Kidney capillary endothelial cell (primary cell): ENCODE data around the gene RCHY1.
"Not testable (repeated sequence)": the region's sequence is repeated elsewhere in the genome, so short reads cannot be mapped to it uniquely, and the experiment has no call there.

Experiments
- DNase-seq: peaks from one replicate; pipeline ENCODE4 v3.0.0-alpha.2; 2018; ENCODE audit warnings: low spot score

The RCHY1 gene

DNA sequence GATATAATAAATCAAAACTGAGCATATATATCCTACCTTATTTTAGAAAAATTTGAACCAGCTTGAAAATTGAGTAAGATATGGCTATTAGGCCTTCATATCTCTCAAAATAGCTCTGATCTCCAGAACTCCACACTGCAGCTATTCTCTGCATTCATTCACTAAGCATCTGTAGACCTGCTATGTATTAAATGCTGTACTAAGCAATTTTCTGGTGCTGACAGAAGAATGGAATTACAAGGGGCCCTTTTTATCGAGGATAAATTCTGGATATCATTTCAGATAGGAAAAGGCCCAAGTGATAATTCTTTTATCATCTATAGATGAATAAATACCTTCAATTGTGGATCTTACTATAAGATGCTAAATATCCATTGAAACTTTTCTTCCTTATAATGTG lies 1.9 kb upstream of the RCHY1 start:
- no peak for DNase-seq

DNA sequence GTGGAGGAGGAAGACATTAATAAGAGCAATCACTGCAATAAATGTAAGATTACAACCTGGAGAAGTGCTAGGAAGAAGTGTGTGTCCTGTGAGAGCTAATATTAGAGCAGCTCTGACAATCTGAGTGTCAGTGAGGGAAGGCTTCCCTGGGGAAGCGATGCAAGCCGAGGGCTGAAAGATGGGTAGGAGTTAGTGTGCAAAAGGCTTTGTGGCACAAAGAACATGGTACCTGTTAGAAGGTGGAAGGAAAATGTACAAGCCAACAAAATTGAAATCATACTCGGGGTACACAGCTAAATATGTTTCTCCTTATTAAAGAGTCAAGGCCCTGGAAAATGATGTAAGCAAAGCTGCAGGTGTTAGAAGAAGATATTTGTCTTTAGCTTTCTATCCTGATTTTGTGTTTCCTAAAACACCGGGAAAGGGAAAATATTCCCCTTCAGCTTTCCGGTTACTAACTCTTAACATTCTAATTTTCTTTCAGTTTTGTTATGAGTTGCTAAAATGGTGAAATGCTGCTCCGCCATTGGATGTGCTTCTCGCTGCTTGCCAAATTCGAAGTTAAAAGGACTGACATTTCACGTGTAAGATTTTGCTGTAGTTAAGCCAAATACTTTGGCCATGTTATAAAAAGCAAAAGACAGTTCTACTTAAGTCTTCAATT lies 878 bp upstream of the RCHY1 start:
- DNase-seq, result no peak

DNA sequence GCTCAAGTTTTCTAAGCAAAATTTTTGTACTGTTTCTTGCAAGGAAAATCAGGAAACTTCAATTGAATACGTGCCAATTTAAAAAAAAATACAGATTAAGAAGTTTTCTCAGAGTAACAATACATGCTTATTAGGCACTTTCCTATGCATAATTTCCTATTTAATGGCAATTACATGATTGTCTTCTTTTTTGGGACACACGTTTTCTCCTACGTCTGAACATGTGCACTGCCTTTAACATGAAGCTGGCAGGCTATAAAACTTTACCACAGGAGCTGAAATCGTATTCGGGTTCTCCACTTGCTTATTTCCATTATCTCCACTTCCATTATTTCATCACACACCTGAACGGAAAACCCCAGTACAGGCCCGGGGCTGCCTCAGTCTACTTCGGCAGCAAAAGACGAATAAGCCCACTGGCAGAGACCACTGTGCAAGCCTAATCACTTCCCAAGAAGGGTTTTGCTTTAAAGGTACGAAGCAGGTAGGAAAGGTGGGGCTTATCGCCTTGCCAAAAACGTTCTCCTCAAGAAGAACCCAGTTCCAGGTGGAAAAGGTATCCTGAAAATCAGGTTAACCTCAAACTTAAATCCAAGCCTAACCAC lies 575 bp downstream of the RCHY1 start:
- peak; percentile 9 for DNase-seq

GRCh38 chr4:75512386-75513211 lies 1.6 kb downstream of the RCHY1 start:
- peak; percentile 44 for DNase-seq

DNA sequence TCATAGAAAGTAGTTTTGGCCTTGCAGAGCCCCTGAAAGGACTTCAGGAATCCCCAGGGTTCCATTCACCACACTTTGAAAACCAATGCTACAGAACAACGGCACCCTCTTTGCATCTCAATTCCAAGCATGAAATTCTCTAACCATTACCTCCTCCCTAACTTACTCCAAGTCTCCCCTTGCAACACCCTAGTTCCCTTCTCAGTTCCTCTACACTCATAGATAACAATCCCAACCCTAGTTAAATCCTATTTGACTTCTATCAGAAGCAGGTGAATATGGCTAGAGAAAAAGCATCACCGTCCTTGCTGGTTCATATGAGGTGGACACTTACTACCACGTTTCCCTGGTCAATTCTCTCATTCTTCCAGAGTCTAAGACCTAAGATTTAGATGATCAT lies 2.4 kb downstream of the RCHY1 start:
- DNase-seq, result no peak

DNA sequence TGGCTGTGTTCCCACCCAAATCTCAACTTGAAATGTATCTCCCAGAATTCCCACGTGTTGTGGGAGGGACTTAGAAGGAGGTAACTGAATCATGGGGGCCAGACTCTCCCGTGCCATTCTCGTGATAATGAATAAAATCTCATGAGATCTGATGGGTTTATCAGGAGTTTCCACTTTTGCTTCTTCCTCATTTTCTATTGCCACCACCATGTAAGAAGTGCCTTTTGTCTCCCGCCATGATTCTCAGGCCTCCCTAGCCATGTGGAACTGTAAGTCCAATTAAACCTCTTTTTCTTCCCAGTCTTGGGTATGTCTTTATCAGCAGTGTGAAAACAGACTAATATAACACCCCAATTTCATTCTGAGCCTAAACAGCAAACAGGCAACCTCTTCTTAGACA lies 4.6 kb downstream of the RCHY1 start:
- DNase-seq, result not testable (repeated sequence)

GRCh38 chr4:75505630-75506029 lies 8.6 kb downstream of the RCHY1 start:
- no peak for DNase-seq

DNA sequence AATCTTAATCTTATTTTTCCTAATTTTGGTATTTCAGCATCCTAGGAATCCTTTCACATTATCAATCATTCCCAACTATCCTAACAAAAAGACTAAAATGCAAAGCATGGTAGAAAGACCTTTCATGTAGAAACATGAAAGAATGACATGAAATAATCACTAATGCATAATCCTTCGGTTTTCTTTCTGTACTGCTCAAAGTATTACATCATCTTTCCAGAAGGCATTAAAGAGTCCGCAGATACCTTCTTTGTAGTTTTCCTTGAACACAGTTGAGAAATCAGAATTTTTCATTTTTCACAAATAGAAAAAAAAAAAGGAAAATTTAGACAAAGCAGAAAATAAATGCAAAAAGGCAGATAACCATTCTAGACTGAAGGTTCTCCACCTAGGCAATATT lies 11.5 kb downstream of the RCHY1 start:
- no peak for DNase-seq

GRCh38 chr4:75499900-75500299 lies 14.3 kb downstream of the RCHY1 start:
- no peak for DNase-seq

GRCh38 chr4:75498041-75498440 lies 16.2 kb downstream of the RCHY1 start:
- DNase-seq, result no peak

DNA sequence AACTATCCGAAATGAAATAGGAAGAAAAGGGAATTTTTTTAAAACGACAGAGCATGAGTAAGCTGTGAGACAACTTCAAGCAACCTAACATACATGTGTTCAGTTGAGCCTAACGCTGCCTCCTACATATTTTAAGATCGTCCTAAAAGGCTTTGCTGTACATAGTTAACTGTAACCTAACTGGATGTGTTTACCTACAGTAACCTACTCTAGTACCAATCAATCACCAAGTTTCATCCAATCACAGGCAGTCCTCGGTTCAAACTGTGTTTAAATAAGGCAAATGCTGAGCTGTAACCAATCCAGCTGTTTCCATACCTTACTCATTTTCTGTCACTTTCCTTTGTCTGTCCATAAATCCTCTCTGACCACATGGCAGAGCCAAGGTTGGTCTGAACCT lies 17.1 kb downstream of the RCHY1 start:
- no peak for DNase-seq

GRCh38 chr4:75496406-75496805 lies 17.8 kb downstream of the RCHY1 start:
- DNase-seq, result no peak

DNA sequence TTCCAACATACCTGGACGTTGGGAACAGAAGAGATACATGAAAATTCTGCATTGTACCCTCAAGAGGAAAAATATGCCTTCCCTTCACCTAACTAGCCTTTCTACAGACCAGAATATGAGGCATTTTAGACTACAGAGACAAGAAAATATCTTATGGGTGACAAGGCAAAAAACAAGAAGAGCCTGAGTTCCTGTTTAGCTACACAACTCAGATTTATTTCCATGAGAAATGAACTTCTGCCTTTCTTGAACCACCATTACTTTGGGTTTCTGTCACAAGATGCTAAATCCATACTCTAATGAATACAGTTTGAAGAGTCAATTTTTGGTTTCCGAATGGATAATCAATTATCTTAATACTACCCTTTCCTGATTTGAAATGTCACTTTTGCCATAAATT lies 18.7 kb downstream of the RCHY1 start:
- no peak for DNase-seq

DNA sequence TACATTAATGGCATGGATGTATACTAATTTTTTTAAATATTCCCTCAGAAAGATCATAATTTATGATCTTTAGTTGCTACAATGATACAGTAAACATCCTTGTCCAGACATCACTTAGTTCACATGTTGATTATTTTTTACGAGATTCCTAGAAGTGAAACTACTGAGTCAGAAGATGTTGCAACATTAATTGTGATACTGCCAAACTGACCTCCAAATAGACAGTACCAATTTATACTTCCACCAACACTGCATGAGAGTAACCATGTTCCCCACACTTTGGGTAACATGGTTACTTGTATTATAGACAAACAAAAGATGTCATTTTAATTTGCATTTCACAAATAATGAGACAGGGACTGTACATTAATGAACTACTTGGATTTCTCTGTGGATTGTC lies 19.6 kb downstream of the RCHY1 start:
- no peak for DNase-seq

- no peak for DNase-seq
Measured at GRCh38 chr4:75490155-75490554, 24.0 kb downstream of the RCHY1 start.

DNA sequence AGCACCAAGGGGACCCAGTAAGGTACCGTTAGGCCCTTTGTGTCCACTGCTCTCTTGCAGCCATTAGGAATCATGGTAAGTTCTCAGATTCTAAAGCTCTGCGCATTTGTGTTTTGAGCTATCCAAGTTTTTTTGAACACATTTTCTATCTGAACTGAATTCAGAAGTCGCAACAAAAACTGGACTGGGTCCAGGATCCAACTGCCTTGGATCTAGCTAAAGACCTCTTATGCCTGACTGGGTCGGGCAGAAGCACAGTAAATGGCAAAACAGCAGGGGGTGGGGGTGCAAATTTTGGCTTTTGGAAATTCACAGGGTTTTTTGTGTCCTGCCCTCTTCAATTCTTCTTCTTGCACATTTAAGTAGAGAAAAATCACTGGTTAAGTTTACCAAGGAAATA lies 30.0 kb downstream of the RCHY1 start:
- DNase-seq, result no peak

GRCh38 chr4:75477201-75477600 lies 37.0 kb downstream of the RCHY1 start:
- no peak for DNase-seq

DNA sequence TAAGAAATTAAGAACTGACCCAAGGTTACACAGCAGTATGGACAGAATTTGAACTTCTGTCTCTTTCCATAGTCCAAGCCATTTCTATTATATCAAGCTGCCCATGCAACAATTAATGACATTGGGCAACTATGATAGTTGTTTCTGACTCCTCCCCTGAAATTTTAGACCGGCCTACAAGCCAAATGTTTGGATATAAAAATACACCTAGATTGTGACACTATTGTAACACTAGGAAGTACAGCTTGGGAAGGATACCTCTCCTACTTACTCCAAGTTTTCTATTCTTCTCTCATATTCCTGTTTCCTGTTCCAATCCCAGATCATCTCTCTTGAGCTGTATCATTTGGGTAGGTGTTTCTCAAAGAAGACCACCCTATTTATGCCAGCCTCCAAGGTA lies 43.5 kb downstream of the RCHY1 start:
- no peak for DNase-seq

- no peak for DNase-seq
Measured at GRCh38 chr4:75469896-75470295, 44.3 kb downstream of the RCHY1 start.

- DNase-seq, result no peak
Measured at GRCh38 chr4:75457365-75457764, 56.8 kb downstream of the RCHY1 start.

DNA sequence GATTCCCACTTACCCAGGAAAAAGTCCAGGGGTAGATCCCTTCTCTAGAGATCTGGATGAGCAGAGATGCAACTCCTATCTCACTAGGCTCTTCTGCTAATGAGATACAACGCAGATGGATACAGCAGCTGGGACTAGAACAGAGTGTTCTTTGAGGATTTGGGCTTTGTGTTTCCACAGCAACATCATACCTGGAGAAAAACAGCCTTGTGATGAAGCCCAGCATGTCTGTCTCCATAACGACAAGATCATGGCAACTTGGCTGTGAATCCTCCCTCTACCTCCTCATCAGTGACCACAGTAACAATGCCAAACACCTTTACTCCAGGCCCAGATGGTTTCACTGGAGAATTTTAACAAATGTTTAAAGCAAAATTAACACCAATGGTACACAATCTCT lies 80.1 kb downstream of the RCHY1 start:
- no peak for DNase-seq

DNA sequence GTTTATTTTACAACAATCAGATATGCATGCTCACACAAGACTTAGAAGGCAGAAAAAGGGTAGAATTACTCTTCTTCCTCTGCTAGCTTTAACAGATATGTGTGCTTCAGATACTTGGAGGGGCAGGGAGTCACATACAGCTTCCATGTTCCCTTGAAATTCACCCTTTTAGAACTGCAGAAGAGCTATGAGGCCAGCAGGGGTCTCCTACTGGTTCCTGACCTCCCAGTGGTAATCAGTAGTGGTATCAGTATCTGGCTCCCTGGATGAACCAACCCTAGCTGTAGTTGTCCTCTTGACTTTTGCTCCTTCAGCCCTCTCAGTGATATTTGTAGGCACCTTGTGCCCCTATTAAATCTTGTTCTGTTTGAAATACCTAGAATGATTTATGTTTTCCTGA lies 81.5 kb downstream of the RCHY1 start:
- DNase-seq, result no peak

GRCh38 chr4:75429208-75429607 lies 85.0 kb downstream of the RCHY1 start:
- DNase-seq, result no peak
